Dermis microvascular lymphatic vessel endothelial cell (primary cell): ENCODE data around the gene CFAP45. TPM values are rescaled to one million over a fixed set of nuclear protein-coding genes. Genes with fewer than 3 reads are reported as not detected.
A peak's percentile ranks its signal among the peaks of the same experiment; 100 is the strongest.

Source experiments
- DNase-seq, 2 donors: peaks; one replicate each; pipeline versions ENCODE4 v3.0.0 to v3.0.0-alpha.2; 2010; ENCODE audit warnings: low read depth in 2 of 2
- total RNA-seq: library from RNA; depleted of rRNA; stranded (reverse); fragments of >200 nt; gene quantifications from 2 replicates; pipeline ENCODE4 v1.2.1, GENCODE V29; 2014

Gene CFAP45
- total RNA-seq, 1 donor from 2014 or later = 0.51 TPM

GRCh38 chr1:159853417-159854115, 46.4 kb downstream of the CFAP45 start:
- peak in 1 of 2 donors; percentile 15 for DNase-seq

DNA sequence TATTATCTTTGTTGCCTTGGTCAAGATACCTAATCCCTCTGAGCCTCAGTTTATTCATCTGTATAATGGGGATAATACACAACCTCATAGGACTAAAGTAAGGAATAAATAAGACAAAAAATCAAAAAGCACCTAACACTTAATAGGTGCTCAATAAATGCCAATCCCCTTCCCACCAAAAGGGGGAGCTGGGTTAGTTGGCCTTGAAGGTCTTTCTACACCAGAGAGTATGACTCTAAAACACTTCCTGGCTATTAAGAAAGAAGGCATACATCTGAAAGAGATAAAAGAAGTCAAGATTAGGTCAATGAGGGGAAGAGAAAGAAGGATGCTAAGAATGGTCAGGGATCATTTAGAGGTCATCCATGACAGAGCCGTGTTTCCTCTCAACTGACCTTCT, 48.6 kb downstream of the CFAP45 start:
- no peak for DNase-seq

DNA sequence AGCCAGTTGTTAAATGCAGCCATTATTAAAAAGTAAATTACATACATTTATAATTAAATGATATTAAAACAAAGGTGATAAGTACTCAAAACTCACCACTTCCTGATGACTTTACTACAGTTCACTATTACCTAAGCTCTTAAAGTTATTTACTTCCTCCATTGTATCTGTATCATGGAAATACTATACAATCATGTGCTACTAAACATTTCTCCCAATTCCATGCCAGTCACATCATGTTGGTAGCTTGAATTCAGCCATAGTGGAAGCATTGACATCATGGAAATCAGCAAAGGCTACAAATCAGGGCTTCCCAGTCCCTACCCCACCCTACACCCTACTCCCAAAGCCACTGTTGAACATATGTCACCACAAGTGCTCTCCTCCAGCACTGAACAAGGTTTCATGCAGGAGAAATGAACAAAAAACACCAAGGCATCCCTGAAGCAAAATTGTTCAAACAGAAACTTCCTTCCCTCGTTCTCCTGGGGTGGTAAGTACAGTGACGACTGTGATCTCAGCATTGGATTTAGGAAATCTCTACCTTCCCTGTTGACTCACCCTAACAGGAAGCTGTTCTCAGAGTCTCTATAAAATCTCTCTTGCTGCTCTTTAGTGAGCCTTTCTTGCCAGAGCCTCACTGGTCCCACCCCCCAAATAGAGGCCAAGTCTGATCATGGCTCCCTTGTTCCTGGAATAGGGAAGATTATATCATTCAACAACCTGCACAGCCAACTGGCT, 50.2 kb downstream of the CFAP45 start:
- DNase-seq = no peak

DNA sequence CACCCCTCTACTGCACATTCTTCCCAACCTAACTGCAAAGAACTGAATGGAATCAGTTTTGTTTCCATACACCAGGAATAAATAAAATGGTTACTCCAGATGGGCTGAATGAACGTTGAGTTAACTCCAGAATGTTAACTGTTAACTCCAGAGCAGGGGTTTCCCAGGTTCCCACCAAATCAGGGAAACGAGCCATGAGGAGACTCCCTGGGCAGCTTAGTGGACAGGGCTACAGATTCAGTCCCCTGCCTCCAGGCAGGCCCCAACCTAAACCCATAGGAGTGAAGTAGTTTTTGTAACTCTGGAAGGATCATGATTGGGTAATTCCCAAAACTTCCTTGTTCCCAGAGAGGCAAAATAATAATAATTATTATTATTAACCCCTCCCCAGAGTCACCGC, 51.6 kb downstream of the CFAP45 start:
- no peak for DNase-seq

DNA sequence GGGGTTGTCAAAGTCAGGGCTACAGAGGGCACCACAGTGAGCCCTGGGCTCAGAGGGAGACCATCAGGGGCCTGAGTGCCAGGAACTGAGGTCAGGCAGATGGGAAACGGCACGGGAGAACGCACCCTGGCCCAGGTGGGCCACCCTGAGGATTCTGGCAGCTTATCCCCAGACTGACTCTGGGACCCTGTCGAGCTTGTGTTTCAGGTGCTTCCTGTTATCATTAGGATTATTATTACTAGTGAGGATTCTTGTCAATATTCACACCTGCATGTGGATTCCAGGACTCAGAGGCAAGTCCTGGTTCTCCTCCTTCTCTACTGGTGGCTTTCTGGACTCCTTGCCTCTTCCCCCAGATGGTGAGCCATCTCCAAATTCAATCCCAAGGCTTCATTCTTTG, 52.7 kb downstream of the CFAP45 start:
- DNase-seq = no peak

- no peak for DNase-seq
Measured at GRCh38 chr1:159845751-159846629, 54.0 kb downstream of the CFAP45 start.

DNA sequence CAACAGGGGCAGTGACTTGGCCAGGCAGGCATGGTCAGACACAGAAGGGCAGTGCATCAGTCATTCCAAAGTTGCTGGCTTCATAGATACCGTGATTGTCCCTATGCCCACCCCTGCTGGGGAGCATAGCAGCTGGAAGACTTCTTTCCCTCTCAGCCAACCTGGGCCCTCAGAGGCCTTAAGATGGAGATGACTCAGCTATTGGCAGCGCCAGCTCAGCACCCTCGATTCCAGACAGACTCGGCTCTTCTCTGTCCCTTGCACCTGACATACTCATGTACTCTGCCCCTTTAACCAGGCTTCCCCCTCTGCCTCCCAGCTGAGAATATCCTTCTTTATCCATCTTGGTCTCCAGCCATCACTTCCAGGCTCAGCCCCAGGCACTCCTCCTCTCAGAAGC, 56.5 kb downstream of the CFAP45 start:
- no peak for DNase-seq

GRCh38 chr1:159841749-159842148, 58.2 kb downstream of the CFAP45 start:
- no peak for DNase-seq

GRCh38 chr1:159839116-159839849, 60.7 kb downstream of the CFAP45 start:
- no peak for DNase-seq

GRCh38 chr1:159838715-159839114, 61.2 kb downstream of the CFAP45 start:
- DNase-seq = no peak

DNA sequence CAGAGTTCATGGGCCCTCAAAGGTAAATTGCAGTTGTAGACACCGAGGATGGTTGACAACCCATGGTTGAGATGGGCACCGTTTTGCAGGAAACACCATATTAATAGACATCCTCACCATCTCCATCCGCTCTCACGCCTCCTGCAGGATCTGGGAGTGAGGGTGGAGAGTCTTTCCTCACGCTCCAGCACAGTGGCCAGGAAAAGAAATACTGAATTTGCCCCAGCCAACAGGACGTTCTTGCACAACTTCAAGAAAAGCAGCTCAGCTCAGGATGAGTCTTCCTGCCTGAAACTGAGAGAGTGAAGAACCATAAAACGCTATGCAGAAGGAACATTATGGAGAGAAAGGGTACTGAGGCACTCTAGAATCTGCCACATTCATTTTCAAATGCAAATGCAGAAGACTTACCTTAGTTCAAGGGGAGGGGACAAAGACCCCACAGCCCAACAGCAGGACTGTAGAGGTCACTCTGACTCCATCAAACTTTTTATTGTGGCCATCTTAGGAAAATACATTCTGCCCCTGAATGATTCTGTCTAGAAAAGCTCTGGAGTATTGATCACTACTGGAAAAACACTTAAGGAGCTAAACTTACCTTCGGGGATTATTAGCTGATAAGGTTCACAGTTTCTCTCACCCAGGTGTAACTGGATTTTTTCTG, 64.0 kb downstream of the CFAP45 start:
- peak in 1 of 2 donors; percentile 15 for DNase-seq

DNA sequence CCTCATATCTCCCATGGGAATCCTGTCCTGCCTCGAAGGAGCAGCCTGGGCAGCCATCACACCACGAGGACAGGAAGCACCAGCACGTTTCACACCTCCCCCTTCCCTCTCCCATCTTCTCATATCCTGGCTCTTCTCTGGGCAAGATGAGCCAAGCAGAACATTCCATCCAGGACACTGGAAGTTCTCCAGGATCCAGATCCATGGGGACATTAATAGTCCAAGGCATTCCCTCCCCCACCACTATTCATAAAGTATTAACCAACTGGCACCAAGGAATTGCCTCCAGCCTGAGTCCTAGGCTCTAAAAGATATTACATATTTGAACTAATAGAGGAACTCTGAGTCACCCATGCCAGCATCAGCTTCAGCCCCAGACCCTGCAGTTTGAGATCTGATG, 64.6 kb downstream of the CFAP45 start:
- no peak for DNase-seq

DNA sequence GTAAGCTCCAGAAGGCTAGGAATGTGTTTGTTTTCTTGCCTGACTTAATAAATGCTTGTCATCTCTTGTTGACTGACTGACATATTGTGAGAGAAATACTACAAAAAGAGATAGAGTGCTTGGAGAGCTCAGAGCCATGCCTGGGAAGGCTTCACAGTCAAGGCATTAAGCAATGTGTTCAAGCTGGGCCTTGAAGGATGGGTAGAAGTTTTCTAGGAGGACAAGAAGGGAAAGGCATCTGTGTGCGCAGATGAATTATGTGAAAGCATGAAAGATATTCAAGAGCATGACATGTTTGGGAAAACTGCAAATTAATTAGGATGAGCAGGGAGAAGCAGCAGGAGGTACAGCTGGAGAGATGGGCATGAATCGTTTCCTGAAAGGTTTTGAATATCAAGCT, 67.7 kb downstream of the CFAP45 start:
- no peak for DNase-seq

DNA sequence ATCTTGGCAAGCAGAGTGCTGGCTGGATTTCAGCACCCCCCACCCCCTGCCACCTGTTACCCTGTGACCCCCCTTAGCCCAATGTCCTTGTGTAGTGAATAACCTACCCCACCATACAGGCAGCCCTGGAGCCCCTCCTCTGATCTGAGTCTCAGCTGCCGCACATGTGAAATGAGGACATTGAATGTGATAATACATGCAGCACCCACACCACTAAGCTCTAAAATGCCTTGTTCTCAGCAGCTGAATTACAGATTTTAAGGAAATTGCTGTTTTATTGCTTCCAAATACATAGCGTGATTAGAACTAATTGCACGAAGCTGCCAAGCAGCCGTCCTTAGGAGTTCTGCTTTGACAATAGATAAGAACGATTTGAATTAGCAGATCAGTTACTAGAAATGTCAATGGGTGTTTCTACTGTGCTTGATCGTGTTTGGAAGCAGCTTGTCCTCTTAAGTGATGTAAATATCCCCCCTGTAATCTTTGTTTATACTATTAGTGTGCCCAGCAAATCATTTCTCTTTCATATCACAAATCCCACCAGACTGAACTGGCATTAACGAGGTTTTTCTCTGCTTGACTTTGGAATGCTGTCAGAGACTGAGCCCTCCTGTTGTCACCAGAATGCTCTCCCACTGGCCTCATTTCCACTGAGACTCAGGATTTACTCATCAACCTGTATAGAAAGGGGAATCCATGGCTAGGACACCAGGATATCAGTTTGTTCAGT, 68.4 kb downstream of the CFAP45 start:
- no peak for DNase-seq

GRCh38 chr1:159830722-159831121, 69.2 kb downstream of the CFAP45 start:
- DNase-seq = no peak

GRCh38 chr1:159829822-159830465, 70.0 kb downstream of the CFAP45 start:
- no peak for DNase-seq

DNA sequence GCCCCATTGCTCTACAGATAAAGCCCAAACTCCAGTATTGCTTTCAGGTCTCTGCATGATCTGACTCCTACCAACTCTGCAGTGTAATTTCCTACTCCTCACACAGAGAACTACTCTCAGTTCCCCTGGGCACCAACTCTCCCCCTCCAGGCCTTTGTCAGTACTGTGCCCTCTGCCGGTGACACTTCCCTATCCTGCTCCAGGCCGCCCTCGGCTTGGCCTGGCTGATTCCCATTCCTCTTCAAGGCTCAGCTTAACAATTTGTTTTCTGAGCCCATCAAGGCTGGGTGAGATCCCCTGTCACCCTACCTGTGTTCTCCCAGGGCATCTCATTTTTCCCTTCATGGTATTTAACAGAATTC, 70.7 kb downstream of the CFAP45 start:
- peak; percentile 7 to 39 for DNase-seq

DNA sequence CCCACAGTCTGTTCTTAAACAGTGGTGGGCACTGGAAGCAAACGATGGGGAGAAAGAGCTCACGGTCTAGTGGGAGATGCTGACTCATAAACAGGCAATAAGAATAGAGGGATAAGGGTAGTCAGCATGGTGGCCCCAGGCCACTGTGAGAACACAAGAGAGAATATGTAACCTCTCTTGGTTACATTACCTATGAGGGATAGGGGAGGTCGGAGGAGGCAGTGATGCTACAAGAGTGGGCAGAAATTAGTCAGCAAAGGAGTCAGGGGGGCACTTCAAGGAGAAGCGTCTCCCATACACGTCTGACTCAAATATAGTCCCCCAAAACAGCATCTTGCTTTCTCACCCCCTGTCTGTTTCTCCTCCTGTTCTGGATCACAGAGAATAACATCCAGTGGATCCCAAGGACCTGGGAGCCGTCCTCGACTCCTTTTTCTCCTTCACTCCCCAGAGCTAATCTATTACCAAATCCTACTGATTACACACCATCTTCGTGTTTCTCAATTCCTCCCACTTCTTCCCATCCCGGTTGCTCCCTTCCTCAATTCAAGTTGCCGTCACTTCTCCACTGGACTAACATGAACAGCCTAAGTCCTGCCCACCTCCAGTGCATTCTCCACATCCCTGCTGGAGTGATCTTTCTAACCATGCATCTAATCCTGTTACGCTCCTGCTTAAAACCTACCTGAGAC, 71.2 kb downstream of the CFAP45 start:
- no peak for DNase-seq

GRCh38 chr1:159828176-159828575, 71.8 kb downstream of the CFAP45 start:
- no peak for DNase-seq
